ENCODE measurements around the gene FAM78A. TPM values are rescaled to one million over a fixed set of nuclear protein-coding genes. Genes with fewer than 3 reads are reported as not detected.

Gene FAM78A
- total and polyA plus RNA-seq, 2 experiments from 2014 or later, result 0.23 to 1.1 TPM

DNA sequence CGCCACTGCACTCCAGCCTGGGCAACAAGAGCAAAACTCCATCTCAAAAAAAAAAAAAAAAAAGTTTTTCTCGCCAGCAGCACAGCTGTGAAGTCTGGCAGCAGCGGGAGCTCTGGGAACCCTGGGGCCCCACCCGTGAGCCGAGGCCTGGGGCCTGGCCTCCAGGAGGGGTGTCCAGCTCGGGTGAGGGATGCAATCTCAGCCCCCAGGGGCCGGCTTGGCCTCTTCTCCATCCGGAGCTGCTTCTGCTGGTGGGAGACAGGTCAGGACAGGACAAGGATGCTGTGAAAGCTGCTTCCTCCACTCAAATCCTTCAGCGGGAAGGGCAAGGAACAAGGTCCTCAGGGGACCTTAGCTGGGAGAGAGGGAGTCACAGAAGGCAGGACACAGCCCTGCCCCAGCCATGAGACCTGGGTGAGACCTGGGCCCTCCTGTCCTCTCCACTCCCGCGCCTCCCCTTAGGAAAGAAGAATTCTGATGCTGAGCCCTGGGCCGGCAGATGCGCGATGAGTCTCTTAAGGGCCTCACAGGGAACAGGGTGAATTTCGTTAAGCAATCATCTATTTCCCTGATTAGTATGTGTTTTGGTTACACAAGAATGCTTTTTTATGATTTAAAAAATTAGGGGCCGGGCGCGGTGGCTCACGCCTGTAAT is 43.8 kb upstream of the FAM78A start:
- Histone ChIP-seq H3K36me3 (ENCODE audit: low read depth) (no peaks in the 10 kb centered on the region), H3F3A (ENCODE audit: insufficient read depth) (no peaks in the 10 kb centered on the region), H3K9me2 (ENCODE audit: insufficient read depth) (no peaks in the 10 kb centered on the region), H3K4me1 (ENCODE audit: insufficient read depth) (no peaks in the 10 kb centered on the region), H3K27ac (no peak overlapping the region), H3K9me3 (ENCODE audit: low read depth) (no peaks in the 10 kb centered on the region), H3K4me3 (no peak overlapping the region), H3K79me2 (ENCODE audit: insufficient read depth) (no peaks in the 10 kb centered on the region), H3K4me2 (ENCODE audit: unreplicated experiment) (no peak overlapping the region), H2AFZ (no peak overlapping the region), H3K9ac (no peak overlapping the region), H3K27me3 (replicated peaks; ENCODE audit: insufficient read depth) (no peaks in the 10 kb centered on the region; the same call in 1 of the 2 replicates), H4K20me1 (ENCODE audit: insufficient read depth) (no peaks in the 10 kb centered on the region)
- in situ Hi-C loops (cut with MboI), result no loop called here
- TF ChIP-seq EZH2 (IDR thresholded peaks at IDR 0.05; ENCODE audit: insufficient read depth, poor library complexity, severe bottlenecking), result no peak
- TF ChIP-seq EZH2phosphoT487 (IDR thresholded peaks at IDR 0.05; ENCODE audit: insufficient read depth, low read depth), result no peak
- no peak for DNase-seq
- 52 to 54% methylated on average over 19 of the region's 19 CpGs for WGBS, 2 experiments (ENCODE audit: low coverage in 1 of 2, low lambda C conversion rate in 2 of 2, missing lambda C conversion rate in 2 of 2)

- 43 to 44% methylated on average over 12 of the region's 12 CpGs for WGBS, 2 experiments (ENCODE audit: low coverage in 1 of 2, low lambda C conversion rate in 2 of 2, missing lambda C conversion rate in 2 of 2)
- Histone ChIP-seq H4K20me1 (ENCODE audit: insufficient read depth) (no peaks in the 10 kb centered on the region), H3K9me2 (ENCODE audit: insufficient read depth) (no peaks in the 10 kb centered on the region), H2AFZ (no peak overlapping the region), H3K4me1 (ENCODE audit: insufficient read depth) (no peaks in the 10 kb centered on the region), H3K4me2 (ENCODE audit: unreplicated experiment) (no peak overlapping the region), H3K27me3 (replicated peaks; ENCODE audit: insufficient read depth) (no peaks in the 10 kb centered on the region; the same call in 1 of the 2 replicates), H3K36me3 (ENCODE audit: low read depth) (no peaks in the 10 kb centered on the region), H3K79me2 (ENCODE audit: insufficient read depth) (no peaks in the 10 kb centered on the region), H3K9me3 (ENCODE audit: low read depth) (no peaks in the 10 kb centered on the region), H3K4me3 (no peak overlapping the region), H3F3A (ENCODE audit: insufficient read depth) (no peaks in the 10 kb centered on the region), H3K9ac (no peak overlapping the region), H3K27ac (no peak overlapping the region)
- no peak for DNase-seq
- TF ChIP-seq EZH2 (IDR thresholded peaks at IDR 0.05; ENCODE audit: insufficient read depth, poor library complexity, severe bottlenecking) (no peak), EZH2phosphoT487 (IDR thresholded peaks at IDR 0.05; ENCODE audit: insufficient read depth, low read depth) (no peak)
- in situ Hi-C loops (cut with MboI), result no loop called here
These were observed 43.2 kb upstream of the FAM78A start for GRCh38 chr9:131319486-131319885.

GRCh38 chr9:131318231-131319085 is 42.1 kb upstream of the FAM78A start:
- no peaks in the 10 kb centered on the region for H3K4me1 ChIP-seq (ENCODE audit: insufficient read depth)
- H3K27me3 ChIP-seq (replicated peaks; ENCODE audit: insufficient read depth), result no peaks in the 10 kb centered on the region; the same call in 1 of the 2 replicates
- no peak overlapping the region for H3K9ac ChIP-seq
- H3K4me2 ChIP-seq (ENCODE audit: unreplicated experiment), result no peak overlapping the region
- no peaks in the 10 kb centered on the region for H3K79me2 ChIP-seq (ENCODE audit: insufficient read depth)
- no peaks in the 10 kb centered on the region for H3F3A ChIP-seq (ENCODE audit: insufficient read depth)
- no peaks in the 10 kb centered on the region for H3K9me3 ChIP-seq (ENCODE audit: low read depth)
- no peaks in the 10 kb centered on the region for H4K20me1 ChIP-seq (ENCODE audit: insufficient read depth)
- no peak overlapping the region for H3K4me3 ChIP-seq
- no peaks in the 10 kb centered on the region for H3K9me2 ChIP-seq (ENCODE audit: insufficient read depth)
- H3K27ac ChIP-seq, result no peak overlapping the region
- 41% methylated on average over 23 of the region's 23 CpGs for WGBS, 2 experiments (ENCODE audit: low coverage in 1 of 2, low lambda C conversion rate in 2 of 2, missing lambda C conversion rate in 2 of 2)
- DNase-seq, result no peak
- in situ Hi-C loops (cut with MboI), result no loop called here
- H3K36me3 ChIP-seq (ENCODE audit: low read depth), result no peaks in the 10 kb centered on the region
- TF ChIP-seq EZH2phosphoT487 (IDR thresholded peaks at IDR 0.05; ENCODE audit: insufficient read depth, low read depth) (no peak), EZH2 (IDR thresholded peaks at IDR 0.05; ENCODE audit: insufficient read depth, poor library complexity, severe bottlenecking) (no peak)
- no peak overlapping the region for H2AFZ ChIP-seq

- in situ Hi-C loops (cut with MboI), result no loop called here
- Histone ChIP-seq H3K36me3 (ENCODE audit: low read depth) (no peaks in the 10 kb centered on the region), H3K4me2 (ENCODE audit: unreplicated experiment) (no peak overlapping the region), H3F3A (ENCODE audit: insufficient read depth) (no peaks in the 10 kb centered on the region), H2AFZ (no peak overlapping the region), H3K9me3 (ENCODE audit: low read depth) (no peaks in the 10 kb centered on the region), H3K4me1 (ENCODE audit: insufficient read depth) (no peaks in the 10 kb centered on the region), H3K27me3 (replicated peaks; ENCODE audit: insufficient read depth) (no peaks in the 10 kb centered on the region), H4K20me1 (ENCODE audit: insufficient read depth) (no peaks in the 10 kb centered on the region), H3K79me2 (ENCODE audit: insufficient read depth) (no peaks in the 10 kb centered on the region), H3K9me2 (ENCODE audit: insufficient read depth) (no peaks in the 10 kb centered on the region), H3K9ac (no peak overlapping the region), H3K27ac (no peak overlapping the region), H3K4me3 (no peak overlapping the region)
- WGBS, 2 experiments (ENCODE audit: low coverage in 1 of 2, low lambda C conversion rate in 2 of 2, missing lambda C conversion rate in 2 of 2), result 75 to 76% methylated on average over 27 to 28 of the region's 28 CpGs
- DNase-seq, result no peak
- TF ChIP-seq EZH2phosphoT487 (IDR thresholded peaks at IDR 0.05; ENCODE audit: insufficient read depth, low read depth), result no peak
- TF ChIP-seq EZH2 (IDR thresholded peaks at IDR 0.05; ENCODE audit: insufficient read depth, poor library complexity, severe bottlenecking), result no peak
These were observed 36.8 kb upstream of the FAM78A start for GRCh38 chr9:131312822-131313770.
